Stimulated activated CD4-positive, alpha-beta T cell treated with anti-CD3 and anti-CD28 coated beads, TNF-alpha, amount 100 ng/mL, for 48 hours (primary cell): ENCODE measurements around the gene PLK3.
"Not testable (repeated sequence)": the region's sequence is repeated elsewhere in the genome, so short reads cannot be mapped to it uniquely, and the experiment has no call there.

Experiments
- DNase-seq, 3 donors: peaks; one replicate each; pipeline ENCODE4 v3.0.0-alpha.2; 2020; ENCODE audit warnings: low read depth in 3 of 3

The PLK3 gene

GRCh38 chr1:44799770-44800584 is at the start of gene PLK3:
TSS of gene PLK3 (plus strand) at chr1:44800377. CDS start at chr1:44800464, 87 bp downstream.
- peak; percentile 96 to 100 (median 97) for DNase-seq

DNA sequence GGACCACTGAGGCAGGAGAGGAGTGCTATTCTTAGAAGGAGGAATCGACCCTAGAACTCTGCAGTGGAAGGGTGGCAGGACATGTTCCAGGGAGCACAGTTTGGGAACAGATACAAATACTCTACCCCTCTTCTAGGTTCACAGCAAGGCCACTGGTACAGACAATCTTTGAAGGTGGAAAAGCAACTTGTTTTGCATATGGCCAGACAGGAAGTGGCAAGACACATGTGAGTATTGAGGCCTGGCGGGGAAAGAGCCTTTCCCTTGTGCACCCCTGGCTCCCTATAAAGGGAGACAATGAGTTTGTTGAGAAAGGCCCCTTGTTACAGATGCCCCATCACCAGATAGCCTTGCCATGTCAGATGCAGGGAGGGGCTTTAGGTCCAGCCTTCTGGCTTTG is 42.8 kb upstream of the PLK3 start:
- no peak for DNase-seq

DNA sequence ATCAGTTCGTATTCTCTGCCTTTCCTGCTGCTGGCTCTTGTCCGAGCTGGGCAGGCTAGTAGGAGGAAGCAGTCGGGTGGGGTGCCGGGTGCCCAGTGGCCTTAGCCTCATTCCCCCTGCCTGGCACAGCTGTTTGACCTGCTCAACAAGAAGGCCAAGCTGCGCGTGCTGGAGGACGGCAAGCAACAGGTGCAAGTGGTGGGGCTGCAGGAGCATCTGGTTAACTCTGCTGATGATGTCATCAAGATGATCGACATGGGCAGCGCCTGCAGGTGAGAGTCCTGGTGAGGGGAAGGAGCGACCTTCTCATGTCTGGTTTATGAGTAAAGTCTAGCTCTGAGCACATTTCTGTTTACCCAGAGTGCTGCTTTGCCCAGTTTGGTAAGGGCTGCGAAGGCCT is 41.1 kb upstream of the PLK3 start:
- DNase-seq = no peak

DNA sequence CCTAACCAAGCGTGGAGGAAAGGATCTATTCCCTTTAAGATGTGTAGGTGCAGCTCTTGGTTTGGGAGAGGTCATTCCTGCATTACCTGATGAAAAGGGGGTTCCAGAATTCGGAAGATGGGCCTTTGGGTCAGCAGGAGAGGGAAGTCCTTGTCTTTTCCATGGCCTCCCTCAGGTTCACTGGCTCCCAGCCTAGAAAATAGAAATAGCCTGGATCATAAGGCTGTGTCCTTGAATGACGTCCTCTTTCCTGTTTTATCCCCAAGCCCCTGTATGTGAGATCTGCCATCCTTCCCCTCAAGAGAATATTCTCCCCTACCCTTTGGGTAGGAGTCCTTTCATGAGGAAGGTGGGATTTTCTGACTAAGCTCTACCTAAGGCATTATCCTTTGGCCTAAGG is 39.3 kb upstream of the PLK3 start:
- DNase-seq = no peak

DNA sequence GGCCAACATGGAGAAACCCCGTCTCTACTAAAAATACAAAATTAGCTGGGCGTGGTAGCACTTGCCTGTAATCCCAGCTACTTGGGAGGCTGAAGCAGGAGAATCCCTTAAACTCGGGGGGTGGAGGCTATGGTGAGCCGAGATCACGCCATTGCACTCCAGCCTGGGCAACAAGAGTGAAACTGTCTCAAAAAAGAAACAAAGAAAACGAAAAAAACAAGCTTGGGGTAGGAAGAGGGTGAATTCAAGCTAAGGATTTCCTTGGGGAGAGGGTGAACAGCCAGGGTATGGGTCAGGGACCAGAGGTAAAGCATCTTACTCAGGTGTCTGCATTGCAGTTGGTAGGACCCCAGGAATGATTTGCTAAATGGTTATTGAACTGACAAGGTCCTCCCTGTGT is 33.8 kb upstream of the PLK3 start:
- not testable (repeated sequence) for DNase-seq

- peak; percentile 83 to 86 (median 84) for DNase-seq
Measured at GRCh38 chr1:44775078-44775929, 24.9 kb upstream of the PLK3 start, which contains the start of gene RPS8. TSS of gene RPS8 (plus strand) at chr1:44775540. CDS start at chr1:44775597, 57 bp downstream.

DNA sequence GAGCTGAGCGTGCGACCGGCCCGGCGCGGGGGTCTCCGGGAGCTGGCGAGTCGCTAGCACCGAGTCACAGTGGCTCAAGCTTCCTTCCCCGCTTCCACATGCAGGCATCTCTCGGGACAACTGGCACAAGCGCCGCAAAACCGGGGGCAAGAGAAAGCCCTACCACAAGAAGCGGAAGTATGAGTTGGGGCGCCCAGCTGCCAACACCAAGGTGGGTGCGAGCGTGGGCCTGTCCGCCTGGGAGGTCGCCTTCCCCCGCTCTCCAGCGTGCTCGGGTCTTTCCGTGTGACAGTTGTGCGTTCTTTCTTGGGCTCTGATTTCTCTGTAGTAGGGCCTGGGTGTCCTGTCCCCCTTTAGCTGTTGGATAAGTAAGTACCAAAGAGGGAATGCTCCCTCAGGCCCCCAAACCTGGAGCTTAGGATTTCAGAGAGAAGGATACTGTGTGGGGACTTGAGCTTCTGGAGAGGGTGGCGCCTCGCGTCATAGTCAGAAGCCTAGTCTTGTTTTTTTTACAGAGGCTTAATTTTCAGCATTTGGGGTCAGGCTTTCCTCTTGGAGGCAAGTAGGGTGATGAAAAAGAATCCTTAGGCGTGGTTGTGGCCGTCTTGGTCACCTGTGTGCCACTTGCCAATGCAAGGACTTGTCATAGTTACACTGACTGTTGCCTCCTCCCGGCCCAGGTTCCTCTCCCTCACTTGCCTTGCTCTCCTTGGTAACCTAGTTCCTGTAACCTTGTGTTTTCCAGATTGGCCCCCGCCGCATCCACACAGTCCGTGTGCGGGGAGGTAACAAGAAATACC is 24.0 kb upstream of the PLK3 start:
- no peak for DNase-seq

DNA sequence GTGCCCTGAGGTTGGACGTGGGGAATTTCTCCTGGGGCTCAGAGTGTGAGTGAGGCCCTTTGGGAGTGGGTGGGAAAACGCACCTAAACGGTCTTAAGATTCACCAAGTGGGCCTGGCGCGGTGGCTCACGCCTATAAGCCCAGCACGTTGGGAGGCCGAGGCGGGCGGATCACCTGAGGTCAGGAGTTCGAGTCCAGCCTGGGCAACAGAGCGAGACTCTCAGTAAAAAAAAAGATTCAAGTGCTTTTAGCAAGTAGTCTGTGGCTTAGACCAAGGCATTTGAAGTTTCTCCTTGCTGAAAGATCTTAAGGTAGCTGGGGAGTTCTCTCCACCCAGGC is 23.5 kb upstream of the PLK3 start:
- DNase-seq = no peak

DNA sequence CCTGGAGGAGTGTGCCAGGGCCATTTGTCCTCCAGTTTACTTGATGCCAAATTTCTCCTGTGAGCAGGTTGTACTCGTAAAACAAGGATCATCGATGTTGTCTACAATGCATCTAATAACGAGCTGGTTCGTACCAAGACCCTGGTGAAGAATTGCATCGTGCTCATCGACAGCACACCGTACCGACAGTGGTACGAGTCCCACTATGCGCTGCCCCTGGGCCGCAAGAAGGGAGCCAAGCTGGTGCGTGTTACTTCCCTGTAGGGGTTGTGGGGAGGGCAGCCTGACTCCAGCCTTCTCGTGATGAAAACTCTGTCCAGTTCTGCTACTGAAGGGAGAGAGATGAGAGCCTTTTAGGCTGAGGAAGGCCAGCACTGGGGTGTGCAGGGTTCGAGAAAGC is 22.6 kb upstream of the PLK3 start:
- no peak for DNase-seq

GRCh38 chr1:44777969-44778635 is 22.1 kb upstream of the PLK3 start:
- no peak for DNase-seq

DNA sequence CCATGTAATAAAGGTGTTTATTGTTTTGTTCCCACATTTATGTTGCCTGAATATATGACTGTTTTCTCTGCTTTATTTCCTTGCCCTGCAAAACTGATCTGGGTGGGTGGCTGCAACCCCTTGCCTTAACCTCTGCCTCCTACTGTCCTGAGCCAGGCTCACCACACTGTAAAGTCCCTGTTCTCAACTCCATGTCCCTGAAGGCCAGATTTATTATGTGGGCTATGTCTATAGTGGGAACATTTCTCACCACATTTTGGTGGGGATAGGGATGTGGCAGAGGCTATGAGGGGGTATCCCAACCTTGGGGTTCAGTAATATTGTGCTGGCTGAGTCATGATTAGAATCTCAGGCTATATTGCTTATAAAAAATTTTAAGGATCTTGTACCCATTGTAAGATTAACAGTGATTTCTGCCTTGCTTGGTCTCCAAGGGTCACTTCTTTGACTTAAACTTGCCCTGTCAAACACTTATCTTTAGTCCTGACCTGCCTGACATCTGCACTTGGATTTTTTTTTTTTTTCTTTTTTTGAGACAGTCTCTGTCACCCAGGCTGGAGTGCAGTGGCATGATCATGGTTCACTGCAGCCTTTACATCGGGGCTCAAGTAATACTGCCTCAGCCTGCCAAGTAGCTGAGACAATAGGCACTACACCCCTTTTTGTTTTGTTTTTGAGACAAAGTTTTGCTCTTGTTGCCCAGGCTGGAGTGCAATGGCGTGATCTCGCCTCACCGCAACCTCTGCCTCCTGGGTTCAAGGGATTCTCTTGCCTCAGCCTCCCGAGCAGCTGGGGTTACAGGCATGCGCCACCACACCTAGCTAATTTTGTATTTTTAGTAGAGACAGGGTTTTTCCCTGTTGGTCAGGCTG is 21.2 kb upstream of the PLK3 start:
- DNase-seq = no peak

- no peak for DNase-seq
Measured at GRCh38 chr1:44780583-44781121, 19.5 kb upstream of the PLK3 start.

DNA sequence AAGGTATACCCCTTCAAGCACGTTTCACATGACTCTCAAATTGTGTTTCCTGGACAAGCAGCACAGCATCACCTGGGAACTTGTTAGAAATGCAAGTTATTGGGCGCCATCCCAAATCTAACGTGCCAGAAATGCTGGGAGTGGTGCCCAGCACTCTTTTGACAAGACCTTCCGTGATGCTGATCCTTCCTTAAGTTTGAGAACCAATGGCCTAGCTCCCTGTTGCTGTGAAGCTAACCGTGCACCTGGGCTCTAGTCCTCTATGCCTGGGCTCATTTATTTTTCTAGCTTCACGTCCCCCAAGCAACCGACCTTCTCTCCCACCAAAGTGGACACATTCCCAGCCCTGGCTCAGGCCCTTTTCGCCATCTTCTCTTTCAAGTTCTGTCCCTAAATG is 16.5 kb upstream of the PLK3 start:
- no peak for DNase-seq

- no peak for DNase-seq
Measured at GRCh38 chr1:44784094-44785028, 15.8 kb upstream of the PLK3 start.

- DNase-seq = no peak
Measured at GRCh38 chr1:44785029-44785380, 15.2 kb upstream of the PLK3 start.

- DNase-seq = no peak
Measured at GRCh38 chr1:44785501-44786137, 14.6 kb upstream of the PLK3 start.

GRCh38 chr1:44786138-44786840 is 13.9 kb upstream of the PLK3 start:
- peak; percentile 51 to 68 (median 64) for DNase-seq

- no peak for DNase-seq
Measured at GRCh38 chr1:44786841-44787426, 13.2 kb upstream of the PLK3 start.
